HL-60/S4 (cell line): ENCODE measurements around the gene TP53TG5.

Source experiments
- in situ Hi-C: fragments of 300-500 bp; cut with MboI; formaldehyde crosslinking; loops from 2 replicates; pipeline ENCODE4 v1.14.3; 2022; ENCODE audit warnings: low sequenced_read_pairs

TP53TG5 gene

DNA sequence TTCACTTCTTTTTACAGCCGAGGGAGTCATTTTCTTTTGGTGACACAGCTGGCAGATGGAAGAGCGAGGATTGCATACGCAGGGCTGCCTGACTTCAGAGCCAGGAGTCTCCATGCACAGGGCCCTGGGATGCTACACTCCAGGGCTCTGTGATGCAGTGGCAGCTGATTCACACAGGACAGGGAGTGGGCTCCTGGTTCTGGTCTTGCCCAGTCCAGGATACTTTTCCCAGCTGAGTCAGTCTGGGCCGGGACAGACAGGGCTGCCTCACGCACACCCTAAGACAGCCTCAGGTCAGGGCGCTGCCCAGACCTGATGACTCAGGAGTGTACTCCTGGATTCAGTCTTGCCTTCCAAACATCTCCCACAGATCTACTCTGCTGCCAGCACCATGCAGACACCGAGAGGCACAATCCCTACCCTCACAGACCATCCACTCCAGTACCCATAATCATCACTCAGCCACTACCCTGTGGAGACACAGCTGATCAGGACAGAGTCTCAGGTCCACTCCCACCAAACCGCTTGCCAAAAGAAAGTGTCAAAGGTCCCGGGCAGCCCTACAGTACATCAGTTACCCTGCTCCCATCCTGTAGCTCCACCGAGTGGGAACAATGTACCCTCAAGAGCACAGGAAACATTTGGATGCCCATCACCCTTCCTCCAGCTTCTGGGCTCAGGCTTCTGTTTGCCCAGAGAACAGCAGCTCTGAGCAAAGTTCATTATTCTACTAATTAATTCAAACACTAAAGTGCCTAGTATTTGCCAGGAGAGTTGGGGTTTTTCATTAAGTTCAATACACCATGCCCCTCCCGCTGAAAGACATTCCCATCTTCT lies 41.4 kb downstream of the TP53TG5 start:
- in situ Hi-C loops: no loop called here

GRCh38 chr20:45330476-45330875 lies 47.6 kb downstream of the TP53TG5 start:
- in situ Hi-C loops: no loop called here

- in situ Hi-C loops: loop anchor here (10.0 kb wide), 2 partner anchors 105 to 445 kb away; no protein-coding TSS in a partner anchor
Measured at GRCh38 chr20:45329497-45330319, 48.4 kb downstream of the TP53TG5 start.

GRCh38 chr20:45328451-45328850 lies 49.7 kb downstream of the TP53TG5 start:
- in situ Hi-C loops: loop anchor here (10.0 kb wide), 2 partner anchors 106 to 446 kb away; no protein-coding TSS in a partner anchor

DNA sequence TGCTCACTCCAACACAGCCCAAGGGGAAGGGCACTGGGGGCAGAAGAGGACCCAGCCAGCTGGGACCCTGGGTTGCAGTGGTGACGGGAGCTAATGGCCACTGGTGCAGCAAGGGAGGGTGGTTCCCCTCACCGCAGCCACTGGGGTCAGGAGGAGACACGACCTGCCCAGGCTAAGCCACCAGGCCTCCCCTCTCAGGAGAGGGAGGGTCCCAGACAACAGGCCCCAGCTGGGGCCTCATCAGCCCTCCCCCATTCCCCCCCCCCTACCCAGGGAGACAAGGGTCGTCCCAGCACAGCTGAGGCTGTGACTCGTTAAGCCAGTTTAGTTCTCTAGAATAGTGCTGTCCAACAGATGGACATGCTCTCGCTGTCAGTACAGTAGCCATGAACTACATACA lies 52.8 kb downstream of the TP53TG5 start:
- in situ Hi-C loops: loop anchor here (10.0 kb wide), 2 partner anchors 109 to 449 kb away; no protein-coding TSS in a partner anchor

- in situ Hi-C loops: loop anchor here (10.0 kb wide), 2 partner anchors 111 to 451 kb away; no protein-coding TSS in a partner anchor
Measured at GRCh38 chr20:45323731-45324130, 54.4 kb downstream of the TP53TG5 start.

DNA sequence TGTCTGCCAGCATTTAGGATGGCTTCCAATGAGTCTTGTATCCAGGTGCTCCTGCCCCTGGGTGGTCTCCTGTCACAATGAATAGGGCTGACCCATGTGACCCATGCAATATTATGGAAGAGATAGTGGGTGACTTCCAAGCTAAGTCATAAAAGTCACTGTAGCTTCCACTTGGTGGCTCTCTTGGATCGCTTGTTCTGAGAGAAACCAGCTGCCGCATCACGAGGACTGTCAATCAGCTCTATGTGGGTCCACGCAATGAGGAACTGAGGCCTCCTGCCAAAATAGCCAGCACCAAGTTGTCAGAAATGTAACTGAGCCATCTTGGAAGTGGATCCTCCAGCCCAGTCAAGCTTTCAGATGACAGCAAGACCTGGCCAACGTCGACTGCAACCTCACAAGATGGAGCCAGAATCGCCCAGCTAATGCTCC lies 55.2 kb downstream of the TP53TG5 start:
- in situ Hi-C loops: loop anchor here (10.0 kb wide), 2 partner anchors 112 to 452 kb away; no protein-coding TSS in a partner anchor
